DMS53 (cell line): Measurements from ENCODE around the gene KCND1.
A peak's percentile ranks its signal among the peaks of the same experiment; 100 is the strongest.
"Not testable (repeated sequence)": the region's sequence is repeated elsewhere in the genome, so short reads cannot be mapped to it uniquely, and the experiment has no call there.

Experiments
- DNase-seq: peaks from one replicate; lab custom pipeline; 2025; lab: John Stamatoyannopoulos, UW

Gene KCND1

GRCh38 chrX:48971249-48972219 is at the start of gene KCND1:
Gene KCND1 (minus strand): TSS chrX:48971844. CDS start chrX:48970271, 1,573 bp downstream.
- DNase-seq: peak; percentile 46

- DNase-seq: no peak
These were observed 48.1 kb upstream of the KCND1 start for GRCh38 chrX:49019599-49020249.

GRCh38 chrX:49019050-49019449 is 47.4 kb upstream of the KCND1 start:
- no peak for DNase-seq

GRCh38 chrX:49003696-49004095 is 32.1 kb upstream of the KCND1 start:
- DNase-seq: peak; percentile 29

- peak; percentile 99 for DNase-seq
These were observed 30.7 kb upstream of the KCND1 start, which contains the start of gene GRIPAP1 for GRCh38 chrX:49002091-49002935. Gene GRIPAP1 (minus strand): TSS chrX:49002264. CDS start chrX:49002229, 35 bp downstream.

- peak; percentile 70 for DNase-seq
These were observed 30.0 kb upstream of the KCND1 start for GRCh38 chrX:49001521-49002090.

GRCh38 chrX:49000636-49001035 is 29.0 kb upstream of the KCND1 start:
- DNase-seq: no peak

GRCh38 chrX:48999030-48999429 is 27.4 kb upstream of the KCND1 start:
- no peak for DNase-seq

GRCh38 chrX:48998391-48998790 is 26.7 kb upstream of the KCND1 start:
- DNase-seq: peak; percentile 7

- DNase-seq: no peak
These were observed 26.2 kb upstream of the KCND1 start for GRCh38 chrX:48997865-48998264.

GRCh38 chrX:48997455-48997854 is 25.8 kb upstream of the KCND1 start:
- no peak for DNase-seq

- no peak for DNase-seq
These were observed 25.3 kb upstream of the KCND1 start for GRCh38 chrX:48996969-48997368.

- DNase-seq: no peak
These were observed 20.7 kb upstream of the KCND1 start for GRCh38 chrX:48992341-48992740.

GRCh38 chrX:48989483-48989882 is 17.8 kb upstream of the KCND1 start:
- DNase-seq: no peak

- no peak for DNase-seq
These were observed 12.3 kb upstream of the KCND1 start for GRCh38 chrX:48983896-48984295.

- DNase-seq: no peak
These were observed 11.4 kb upstream of the KCND1 start for GRCh38 chrX:48983081-48983480.

- DNase-seq: no peak
These were observed 9.5 kb upstream of the KCND1 start for GRCh38 chrX:48981178-48981577.

- DNase-seq: not testable (repeated sequence)
These were observed 8.7 kb upstream of the KCND1 start for GRCh38 chrX:48980341-48980740.

- DNase-seq: no peak
These were observed 6.6 kb upstream of the KCND1 start for GRCh38 chrX:48978226-48978625.

- no peak for DNase-seq
These were observed 4.4 kb upstream of the KCND1 start for GRCh38 chrX:48976086-48976485.

GRCh38 chrX:48975541-48975940 is 3.9 kb upstream of the KCND1 start:
- DNase-seq: no peak

- DNase-seq: no peak
These were observed 3.4 kb upstream of the KCND1 start for GRCh38 chrX:48975041-48975440.
